ENCODE data around the gene CABS1.

The CABS1 gene

GRCh38 chr4:70334681-70335080 lies at the start of gene CABS1:
Gene CABS1 (plus strand): TSS chr4:70334981. CDS start chr4:70335040, 59 bp downstream.
- no peak for DNase-seq (ENCODE audit: low read depth, low spot score)

DNA sequence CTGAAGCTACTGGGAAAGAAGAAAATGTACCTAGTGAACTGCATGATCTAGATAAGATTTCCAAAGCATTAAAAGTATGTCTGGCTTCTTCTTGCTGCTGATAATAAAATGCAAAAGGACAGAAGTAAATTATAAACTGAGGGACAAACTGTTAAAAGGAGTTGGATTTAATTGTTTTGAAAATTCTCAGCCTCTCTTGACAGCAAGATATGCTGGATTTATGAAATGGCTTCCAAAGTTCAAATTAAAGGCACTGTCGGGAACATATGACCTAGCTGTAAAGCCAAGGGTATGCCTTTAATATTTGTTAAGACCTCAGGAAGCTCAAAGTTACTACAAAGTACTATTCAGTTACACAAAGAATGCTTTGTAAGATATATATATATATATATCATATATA lies 46.1 kb upstream of the CABS1 start:
- no peak for DNase-seq (ENCODE audit: low read depth, low spot score)

DNA sequence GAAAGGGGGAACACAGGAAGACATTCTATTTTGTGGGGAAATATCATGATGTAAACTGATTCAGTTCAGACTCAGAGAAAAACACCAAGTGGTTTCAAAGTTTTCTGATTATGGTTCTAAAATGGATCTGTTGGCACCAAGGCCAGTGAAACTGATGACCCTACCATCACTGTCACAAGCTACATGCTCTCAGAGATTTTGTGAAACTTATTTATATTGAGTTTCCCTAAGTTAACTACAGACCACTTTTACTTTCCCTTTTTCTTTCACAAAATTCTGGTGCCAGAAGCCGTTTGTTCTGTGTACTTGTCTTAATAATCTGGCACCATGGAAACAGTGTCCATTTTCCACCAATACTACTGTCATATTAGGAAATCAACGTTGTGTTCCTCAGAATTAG lies 43.4 kb upstream of the CABS1 start:
- no peak for DNase-seq (ENCODE audit: low read depth, low spot score)

- no peak for DNase-seq (ENCODE audit: low read depth, low spot score)
These were observed 37.2 kb upstream of the CABS1 start for GRCh38 chr4:70297576-70297975.

DNA sequence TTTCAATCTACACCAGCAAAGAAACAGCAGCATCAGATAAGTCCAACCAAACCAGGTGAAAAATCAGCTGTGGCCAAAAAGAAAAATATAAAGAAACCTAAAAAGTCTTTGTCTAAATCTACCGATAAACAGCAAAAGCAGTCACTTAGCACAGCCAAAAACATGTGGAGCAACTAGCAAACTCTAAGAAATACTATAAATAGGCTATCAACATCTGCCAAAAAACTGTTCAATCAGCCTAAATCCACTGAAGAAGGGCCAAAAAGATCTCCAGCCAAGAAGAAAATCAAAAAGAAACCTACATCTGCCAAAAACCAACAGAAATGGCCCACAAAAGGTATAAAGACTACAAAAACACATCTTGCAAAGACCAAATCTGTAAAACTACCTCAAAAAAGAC lies 36.7 kb upstream of the CABS1 start:
- DNase-seq (ENCODE audit: low read depth, low spot score), result no peak

GRCh38 chr4:70299643-70300042 lies 35.1 kb upstream of the CABS1 start:
- no peak for DNase-seq (ENCODE audit: low read depth, low spot score)

DNA sequence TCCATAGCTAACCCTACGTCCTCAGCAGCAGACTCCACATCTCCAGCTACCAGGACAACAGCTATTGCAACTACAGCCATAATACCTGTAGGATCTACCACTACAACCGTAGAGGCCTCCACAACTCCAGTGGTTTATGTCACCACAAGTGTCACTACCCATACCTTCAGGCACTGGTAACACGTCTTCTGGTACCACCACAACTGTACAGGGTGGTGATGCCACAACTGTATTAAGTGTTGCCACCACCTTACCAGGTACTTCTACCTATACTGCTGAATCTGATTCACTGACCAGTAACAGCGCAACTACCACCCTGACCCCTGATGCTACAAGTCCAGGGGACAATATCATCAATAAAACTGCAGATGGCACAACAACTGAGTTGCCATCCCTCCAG lies 34.6 kb upstream of the CABS1 start:
- DNase-seq (ENCODE audit: low read depth, low spot score), result no peak

DNA sequence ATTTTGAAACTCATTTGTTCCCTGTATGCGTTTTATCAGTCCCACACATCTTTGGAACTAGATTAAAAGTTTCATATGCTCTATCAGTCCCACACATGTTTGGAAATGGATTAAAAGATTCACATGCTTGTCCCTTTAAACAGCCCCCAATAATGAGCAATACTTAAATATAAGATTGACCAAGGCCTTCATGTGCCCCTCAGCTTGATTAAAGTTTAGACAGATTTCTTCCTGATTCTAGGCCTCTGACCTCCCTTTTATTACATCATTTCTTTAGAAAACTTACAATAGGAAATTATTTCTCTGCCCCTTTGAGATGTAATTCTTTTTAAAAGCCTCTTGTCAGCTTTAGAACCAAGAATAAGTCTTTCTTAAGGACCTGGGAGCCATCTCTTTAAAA lies 31.7 kb upstream of the CABS1 start:
- DNase-seq (ENCODE audit: low read depth, low spot score), result no peak

DNA sequence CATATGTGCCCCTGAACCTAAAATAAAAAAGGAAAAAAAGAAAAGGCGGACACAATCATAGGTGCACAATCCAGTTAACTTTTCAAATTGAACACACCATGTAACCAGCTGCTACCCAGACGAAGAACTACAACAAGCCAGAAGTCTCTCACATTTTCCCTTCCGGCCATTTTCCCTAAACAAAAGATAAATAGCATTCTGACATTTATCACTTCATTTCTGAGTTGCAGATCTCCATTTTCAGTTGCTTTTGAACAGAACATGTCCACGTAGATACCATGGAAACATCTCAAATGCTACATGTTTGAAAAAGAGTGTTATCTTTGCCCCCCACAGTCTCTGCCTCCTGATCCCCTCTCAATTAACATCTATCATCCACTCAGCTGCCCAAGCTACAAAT lies 29.2 kb upstream of the CABS1 start:
- DNase-seq (ENCODE audit: low read depth, low spot score), result no peak

DNA sequence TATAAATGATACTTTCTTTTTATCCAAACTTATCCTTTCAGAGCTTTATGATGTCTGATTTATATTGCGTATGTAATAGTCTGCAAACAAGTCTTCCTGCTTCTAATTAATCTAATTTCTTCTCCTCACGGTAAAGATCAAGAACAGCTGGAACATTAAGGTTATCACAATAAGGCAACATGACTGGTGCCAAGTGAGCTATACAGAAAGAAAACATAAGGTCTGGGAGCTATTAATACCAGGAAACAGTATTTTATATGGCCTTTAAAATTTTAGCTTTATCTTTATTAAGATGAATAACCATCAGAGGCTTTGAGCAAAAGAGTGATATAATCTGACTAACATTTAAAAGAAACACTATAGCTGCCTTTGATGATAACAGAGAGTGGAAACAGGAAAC lies 28.7 kb upstream of the CABS1 start:
- no peak for DNase-seq (ENCODE audit: low read depth, low spot score)

DNA sequence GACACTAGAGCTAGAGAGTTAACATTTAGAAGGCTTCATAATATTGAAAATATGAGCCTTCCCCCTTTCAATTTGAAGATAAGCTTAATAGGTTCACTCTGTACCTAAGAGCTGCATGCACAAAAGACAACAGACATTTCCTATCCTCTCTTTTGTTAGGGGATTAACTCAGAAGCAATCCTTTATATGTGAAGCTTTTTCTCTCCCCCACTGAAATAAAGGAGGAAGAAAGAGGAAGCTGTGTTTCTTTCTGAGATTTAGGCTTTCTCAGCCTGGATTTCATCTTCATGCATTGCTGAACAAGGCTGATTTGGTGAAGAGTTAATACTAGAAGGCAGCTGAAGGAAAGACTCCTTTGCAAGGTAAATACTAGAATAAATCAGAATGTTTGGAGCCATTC lies 21.0 kb upstream of the CABS1 start:
- DNase-seq (ENCODE audit: low read depth, low spot score), result no peak

DNA sequence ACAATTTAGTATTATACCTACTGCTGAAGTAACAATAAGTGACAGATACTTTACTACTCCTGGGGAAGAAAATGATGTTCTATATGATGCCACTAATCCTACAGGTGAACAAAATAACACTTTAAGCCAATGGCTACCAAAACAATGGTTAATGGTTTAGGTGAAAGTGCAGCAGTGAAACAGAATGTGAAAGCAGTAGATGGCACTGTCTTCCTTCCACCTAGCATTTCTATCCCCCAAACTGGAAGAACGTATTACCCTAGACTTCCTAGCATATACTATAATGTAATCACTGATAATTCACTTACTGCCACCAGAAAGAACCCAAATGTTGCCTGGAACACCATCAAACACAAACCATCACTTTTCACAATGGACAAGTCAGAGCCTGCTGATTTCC lies 18.9 kb upstream of the CABS1 start:
- DNase-seq (ENCODE audit: low read depth, low spot score), result no peak

DNA sequence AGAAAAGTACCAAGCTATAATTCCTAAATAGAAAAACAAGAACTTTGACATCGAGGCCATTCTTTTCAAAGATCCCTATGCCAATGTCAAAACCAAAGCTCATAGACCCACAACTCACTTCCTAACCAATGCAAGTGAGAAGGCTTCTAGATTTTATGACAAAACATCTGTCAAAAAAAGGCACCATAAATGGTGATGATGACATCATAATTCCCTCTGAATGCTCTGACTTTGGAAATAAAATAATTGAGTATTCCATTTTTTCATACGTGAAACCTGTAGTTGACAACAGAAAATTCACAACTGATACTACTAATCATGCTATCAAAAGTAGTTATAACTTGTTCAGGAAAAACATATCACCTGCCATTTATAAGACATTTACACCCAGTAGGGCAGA lies 8.7 kb upstream of the CABS1 start:
- DNase-seq (ENCODE audit: low read depth, low spot score), result no peak

GRCh38 chr4:70336043-70336442 lies 1.3 kb downstream of the CABS1 start:
- no peak for DNase-seq (ENCODE audit: low read depth, low spot score)

DNA sequence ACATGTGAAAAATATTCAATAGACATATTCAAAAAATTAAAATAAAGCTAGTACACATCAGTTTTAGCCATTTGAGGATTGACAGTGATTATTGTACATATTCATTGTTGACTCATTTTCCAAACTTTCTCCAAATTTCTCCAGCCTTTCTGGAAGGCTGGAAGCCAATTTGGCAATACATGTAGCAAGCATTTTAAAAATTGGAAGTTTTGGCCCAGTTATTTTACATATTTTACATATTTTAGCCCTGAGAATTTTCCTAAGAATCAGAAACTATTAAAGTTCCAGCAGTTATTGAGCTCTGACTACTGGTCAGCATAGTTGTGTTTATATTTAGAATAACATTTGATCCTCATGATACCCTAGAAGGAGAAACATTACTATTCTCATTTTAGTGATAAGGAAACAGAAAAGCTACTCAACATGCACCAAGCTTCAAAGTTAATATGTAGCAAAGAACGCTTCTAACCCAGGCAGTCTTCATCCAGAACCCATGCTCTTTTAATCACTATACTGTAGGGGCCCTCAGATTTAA lies 3.2 kb downstream of the CABS1 start:
- no peak for DNase-seq (ENCODE audit: low read depth, low spot score)

- DNase-seq (ENCODE audit: low read depth, low spot score), result no peak
These were observed 21.4 kb downstream of the CABS1 start for GRCh38 chr4:70356185-70356584.

DNA sequence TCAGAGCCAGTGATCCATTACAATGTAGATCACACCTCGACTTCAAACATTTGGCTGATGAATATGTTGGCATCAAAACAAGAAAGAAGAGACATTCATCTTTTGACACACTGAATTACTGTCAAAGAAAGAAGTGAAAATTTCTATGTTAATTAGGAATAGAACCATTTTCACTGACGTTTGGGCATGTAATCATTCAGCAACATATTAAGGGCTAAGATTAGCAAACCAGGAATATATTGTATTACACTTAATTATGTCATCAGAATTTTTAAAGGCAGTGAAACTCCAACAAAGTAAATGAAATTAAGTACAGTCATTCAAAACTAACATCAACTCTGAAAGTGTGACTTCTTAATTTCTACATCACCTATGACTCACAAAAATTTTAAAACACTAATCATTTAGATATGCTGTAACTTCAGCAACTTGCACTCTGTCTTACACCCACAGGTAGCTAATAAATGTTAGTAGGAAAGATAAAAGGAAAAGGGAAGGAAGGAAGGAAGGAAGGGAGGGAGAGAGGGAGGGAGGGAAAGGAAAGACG lies 24.4 kb downstream of the CABS1 start:
- no peak for DNase-seq (ENCODE audit: low read depth, low spot score)

DNA sequence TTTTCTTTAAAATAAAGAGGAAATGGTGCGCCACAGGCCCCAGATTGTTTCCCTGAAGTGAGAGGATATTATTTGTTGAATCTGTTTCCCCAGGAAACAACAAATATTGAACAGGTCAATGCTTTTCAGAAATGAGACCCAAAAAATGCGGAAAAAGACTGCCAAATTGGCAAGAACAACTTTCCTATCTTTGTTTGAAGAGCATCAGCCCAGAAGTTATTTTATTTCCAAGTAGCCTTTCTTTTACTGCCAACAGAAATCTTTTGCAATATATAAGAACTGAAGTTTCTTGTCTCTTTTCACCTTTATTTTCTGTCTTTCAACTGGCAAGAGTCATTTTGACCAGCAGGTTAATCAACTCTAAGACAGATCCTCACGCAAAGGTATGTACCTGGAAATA lies 25.7 kb downstream of the CABS1 start, which contains the start of gene SMR3A:
SMR3A (plus strand) TSS at position 301 of the 400 bp plus-strand sequence. CDS start 1,356 bp downstream, outside the sequence.
- DNase-seq (ENCODE audit: low read depth, low spot score), result no peak

- DNase-seq (ENCODE audit: low read depth, low spot score), result no peak
These were observed 29.2 kb downstream of the CABS1 start for GRCh38 chr4:70364002-70364401.

GRCh38 chr4:70365479-70365878 lies 30.7 kb downstream of the CABS1 start:
- no peak for DNase-seq (ENCODE audit: low read depth, low spot score)

GRCh38 chr4:70367813-70368212 lies 33.0 kb downstream of the CABS1 start:
- no peak for DNase-seq (ENCODE audit: low read depth, low spot score)

GRCh38 chr4:70371987-70372386 lies 37.2 kb downstream of the CABS1 start:
- DNase-seq (ENCODE audit: low read depth, low spot score), result no peak

DNA sequence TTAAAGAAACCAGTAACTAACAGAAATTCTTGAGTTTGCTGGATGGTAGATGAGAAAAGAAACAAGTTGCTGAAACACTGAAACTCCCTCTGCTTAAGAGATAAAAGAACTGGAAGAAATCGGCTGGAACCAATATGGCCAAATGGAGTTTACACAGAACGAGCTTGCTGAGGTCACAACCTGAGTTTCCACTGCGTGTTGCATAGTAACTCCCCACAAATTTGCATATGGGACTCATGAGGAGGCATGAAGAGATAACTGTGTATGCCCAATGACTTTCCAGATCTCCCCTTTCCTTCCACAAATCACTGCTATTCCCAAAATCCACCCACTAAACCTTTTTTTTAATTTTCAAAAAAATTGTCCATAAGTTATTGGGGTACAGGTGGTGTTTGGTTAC lies 38.0 kb downstream of the CABS1 start:
- no peak for DNase-seq (ENCODE audit: low read depth, low spot score)

DNA sequence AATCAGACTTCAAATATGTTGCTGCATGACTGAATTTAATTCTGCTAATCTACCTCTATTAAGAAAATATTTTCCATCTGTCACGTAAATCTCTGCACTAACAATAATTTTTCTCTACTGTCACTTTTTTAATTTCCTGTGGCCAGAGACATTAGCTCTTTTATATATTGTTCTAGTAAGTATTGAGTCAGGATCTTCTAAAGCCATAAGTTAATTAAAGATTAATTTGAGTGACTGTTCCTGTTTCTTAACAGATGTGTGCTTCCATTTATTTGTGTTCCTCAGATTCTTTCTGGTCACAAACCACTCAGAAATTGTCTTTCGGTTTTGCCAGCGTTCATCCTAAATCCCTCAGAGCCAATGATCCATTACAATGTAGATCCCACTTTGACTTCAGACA lies 45.8 kb downstream of the CABS1 start:
- no peak for DNase-seq (ENCODE audit: low read depth, low spot score)
